SW 1271 (cell line): ENCODE data around the gene ITGBL1.

ENCODE experiments used
- DNase-seq, 2 experiments: peaks; one replicate each; lab custom pipeline; 2025; lab: John Stamatoyannopoulos, UW

The ITGBL1 gene

GRCh38 chr13:101451641-101452040 is 834 bp upstream of the ITGBL1 start:
- DNase-seq, result no peak

- no peak for DNase-seq
Observed at GRCh38 chr13:101453784-101454201, 1.3 kb downstream of the ITGBL1 start.

GRCh38 chr13:101454767-101455166 is 2.3 kb downstream of the ITGBL1 start:
- DNase-seq, result peak; percentile 58 to 94

- DNase-seq, result peak; percentile 91 to 99
Observed at GRCh38 chr13:101455863-101456262, 3.4 kb downstream of the ITGBL1 start.

- no peak for DNase-seq
Observed at GRCh38 chr13:101457176-101457575, 4.7 kb downstream of the ITGBL1 start.

GRCh38 chr13:101465877-101466276 is 13.4 kb downstream of the ITGBL1 start:
- no peak for DNase-seq

- no peak for DNase-seq
Observed at GRCh38 chr13:101467415-101467814, 14.9 kb downstream of the ITGBL1 start.

GRCh38 chr13:101473458-101473857 is 21.0 kb downstream of the ITGBL1 start:
- DNase-seq, result no peak

- DNase-seq, result peak; percentile 44 to 85
Observed at GRCh38 chr13:101474419-101474957, 22.0 kb downstream of the ITGBL1 start.

GRCh38 chr13:101475536-101475935 is 23.1 kb downstream of the ITGBL1 start:
- no peak for DNase-seq

GRCh38 chr13:101481421-101481820 is 28.9 kb downstream of the ITGBL1 start:
- no peak for DNase-seq

- DNase-seq, result no peak
Observed at GRCh38 chr13:101486708-101487437, 34.4 kb downstream of the ITGBL1 start.

GRCh38 chr13:101487438-101487830 is 35.0 kb downstream of the ITGBL1 start:
- DNase-seq, result no peak

GRCh38 chr13:101488734-101489133 is 36.3 kb downstream of the ITGBL1 start:
- no peak for DNase-seq

- peak in 1 of 2 experiments; percentile 36 for DNase-seq
Observed at GRCh38 chr13:101489643-101490405, 37.3 kb downstream of the ITGBL1 start.

GRCh38 chr13:101490406-101491015 is 38.0 kb downstream of the ITGBL1 start:
- DNase-seq, result no peak

- no peak for DNase-seq
Observed at GRCh38 chr13:101492251-101492910, 39.9 kb downstream of the ITGBL1 start.

GRCh38 chr13:101493541-101493940 is 41.1 kb downstream of the ITGBL1 start:
- no peak for DNase-seq

- DNase-seq, result no peak
Observed at GRCh38 chr13:101499406-101499805, 46.9 kb downstream of the ITGBL1 start.

GRCh38 chr13:101502618-101503017 is 50.1 kb downstream of the ITGBL1 start:
- DNase-seq, result no peak

GRCh38 chr13:101511161-101511560 is 58.7 kb downstream of the ITGBL1 start:
- DNase-seq, result no peak

- DNase-seq, result no peak
Observed at GRCh38 chr13:101511766-101512165, 59.3 kb downstream of the ITGBL1 start.
